Ovary (tissue), 9 donors: Measurements from ENCODE around the gene SLC4A8. TPM values are rescaled to one million over a fixed set of nuclear protein-coding genes. Genes with fewer than 3 reads are reported as not detected.

Experiments
- DNase-seq, 5 donors: peaks; one replicate each; pipeline ENCODE4 v3.0.0-alpha.2; 2019 to 2020
- H3K27ac ChIP-seq, 2 donors: fragments of 200-600 bp; one replicate each; pipeline versions ENCODE4 v1.5.1 to v1.8.0; 2019 to 2022
- H3K27me3 ChIP-seq: fragments of 200-600 bp; one replicate; pipeline ENCODE4 v1.8.0; 2022
- H3K36me3 ChIP-seq: fragments of 200-600 bp; sonication (generic); one replicate; pipeline ENCODE4 v1.5.1; 2019
- H3K4me1 ChIP-seq: one replicate; pipeline ENCODE4 v1.8.1; 2013; ENCODE audit warnings: mild to moderate bottlenecking, moderate library complexity; ENCODE audit not compliant: insufficient read depth
- H3K4me3 ChIP-seq: fragments of 200-600 bp; sonication (generic); one replicate; pipeline ENCODE4 v1.5.1; 2017
- H3K9me3 ChIP-seq, 2 donors: fragments of 200-600 bp in 1 of 2; sonication (generic) in 1 of 2; one replicate each; pipeline versions ENCODE4 v1.5.1 to v1.8.1; 2013 to 2019; ENCODE audit warnings: mild to moderate bottlenecking in 1 of 2, moderate library complexity in 1 of 2
- EP300 ChIP-seq: sonication (generic); formaldehyde crosslinking; IDR thresholded peaks from one replicate; pipeline ENCODE4 v1.6.1; 2017; ENCODE audit warnings: antibody characterized with exemption
- POLR2A ChIP-seq: fragments of 450-650 bp; IDR thresholded peaks from one replicate; pipeline ENCODE4 v1.6.1; 2017; ENCODE audit warnings: antibody characterized with exemption, mild to moderate bottlenecking, moderate library complexity
- WGBS, 3 donors: extraction: QIAGEN DNeasy Blood & Tissue Kit in 1 of 3; methylation state at CpG; one replicate each; pipeline versions ENCODE4 v1.1.5 to v1.1.7; 2013 to 2017; 5-methylcytosine and 5-hydroxymethylcytosine counted together
- intact Hi-C, 4 donors: fragments of 100-400 bp; cut with DNase I; formaldehyde crosslinking; loops; one replicate each; pipeline versions ENCODE4 v1.11.0 to v1.15.1; 2022 to 2023
- polyA plus RNA-seq, 2 donors: library from polyadenylated mRNA; stranded (reverse); fragments of 200-250 nt in 1 of 2; fragments of 350-450 nt in 1 of 2; fragmentation: Illumina TruSeq in 1 of 2; extraction: RNeasy Lipid Tissue Mini Kit (QIAGEN cat#74804) in 1 of 2; gene quantifications; one replicate each; pipeline ENCODE4 v1.2.3, GENCODE V29; 2013 to 2014
- total RNA-seq, 7 donors: library from RNA; depleted of rRNA in 2 of 7; stranded (reverse); fragments of >200 nt in 2 of 7; fragmentation: NEBNext Ultra II Directional in 3 of 7; extraction: Animal tissue kit (Norgen Biotek cat#: 25700) in 3 of 7; gene quantifications; one replicate each; pipeline versions ENCODE4 v1.1.0 to v1.2.4, GENCODE V29; 2016 to 2023
- TF ChIP-seq, protein P1 (sequence below), 3 donors: fragments of 450-650 bp in 2 of 3; fragments of 200-600 bp in 1 of 3; IDR thresholded peaks; one replicate each; pipeline versions ENCODE4 v1.5.1 to v1.8.0; 2016 to 2022; ENCODE audit warnings: antibody characterized with exemption in 3 of 3, mild to moderate bottlenecking in 1 of 3
- donor health status: DM: no; HTN: no; CAD: no; lungs with moderate emphysema.
- donor health status: DM: no; HTN: no; CAD: no.
- donor health status: Bipolar disorder and iron deficiency.
- donor health status: DM: yes; HTN: yes; CAD: no.
- donor health status: DM: no; HTN: no; CAD: no.
- donor health status: DM: yes; HTN: yes; CAD: no.

SLC4A8 gene
- total and polyA plus RNA-seq, 9 donors, result 1.5 to 18.5 (median 7.8) TPM

GRCh38 chr12:51404627-51405026 is 20.0 kb upstream of the SLC4A8 start:
- DNase-seq, result no peak
- H3K4me1 ChIP-seq, result peaks cover 1% of the 10 kb centered on the region
- 91 to 94% (median 94%) methylated on average over 3 of the region's 3 CpGs for WGBS, 3 donors
- TF ChIP-seq POLR2A, result no peak
- TF ChIP-seq EP300, result no peak
- TF ChIP-seq, protein P1, sequence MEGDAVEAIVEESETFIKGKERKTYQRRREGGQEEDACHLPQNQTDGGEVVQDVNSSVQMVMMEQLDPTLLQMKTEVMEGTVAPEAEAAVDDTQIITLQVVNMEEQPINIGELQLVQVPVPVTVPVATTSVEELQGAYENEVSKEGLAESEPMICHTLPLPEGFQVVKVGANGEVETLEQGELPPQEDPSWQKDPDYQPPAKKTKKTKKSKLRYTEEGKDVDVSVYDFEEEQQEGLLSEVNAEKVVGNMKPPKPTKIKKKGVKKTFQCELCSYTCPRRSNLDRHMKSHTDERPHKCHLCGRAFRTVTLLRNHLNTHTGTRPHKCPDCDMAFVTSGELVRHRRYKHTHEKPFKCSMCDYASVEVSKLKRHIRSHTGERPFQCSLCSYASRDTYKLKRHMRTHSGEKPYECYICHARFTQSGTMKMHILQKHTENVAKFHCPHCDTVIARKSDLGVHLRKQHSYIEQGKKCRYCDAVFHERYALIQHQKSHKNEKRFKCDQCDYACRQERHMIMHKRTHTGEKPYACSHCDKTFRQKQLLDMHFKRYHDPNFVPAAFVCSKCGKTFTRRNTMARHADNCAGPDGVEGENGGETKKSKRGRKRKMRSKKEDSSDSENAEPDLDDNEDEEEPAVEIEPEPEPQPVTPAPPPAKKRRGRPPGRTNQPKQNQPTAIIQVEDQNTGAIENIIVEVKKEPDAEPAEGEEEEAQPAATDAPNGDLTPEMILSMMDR (IDR thresholded peaks at IDR 0.05), result no peak
- no peaks in the 10 kb centered on the region for H3K36me3 ChIP-seq
- H3K27ac ChIP-seq, result no peak overlapping the region
- no peaks in the 10 kb centered on the region for H3K27me3 ChIP-seq
- H3K4me3 ChIP-seq, result no peak overlapping the region
- intact Hi-C loops, result no loop called here
- no peaks in the 10 kb centered on the region for H3K9me3 ChIP-seq

DNA sequence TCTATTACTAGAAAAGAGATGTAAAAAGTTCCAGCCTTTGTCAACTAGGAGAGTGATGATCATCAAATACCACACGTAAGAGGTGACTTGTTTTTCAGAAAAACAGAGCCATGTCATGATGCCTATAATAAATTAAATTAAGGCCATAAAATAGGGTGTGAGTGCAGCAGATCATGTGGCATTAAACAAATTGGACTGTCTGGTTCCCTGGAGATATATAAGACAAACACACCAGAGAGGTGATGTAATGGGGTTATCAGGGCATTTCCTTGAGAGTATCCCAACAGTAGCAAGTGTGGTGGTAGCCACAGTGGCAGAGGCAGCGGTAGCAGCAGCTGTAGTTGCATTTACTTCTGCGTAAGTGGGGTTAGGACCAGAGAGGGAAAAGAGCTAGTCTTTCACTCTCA is 18.8 kb upstream of the SLC4A8 start:
- H3K36me3 ChIP-seq, result no peaks in the 10 kb centered on the region
- 93 to 95% (median 93%) methylated on average over 3 of the region's 3 CpGs for WGBS, 3 donors
- intact Hi-C loops, result no loop called here
- DNase-seq, result no peak
- H3K4me3 ChIP-seq, result no peak overlapping the region
- no peak for TF ChIP-seq EP300
- TF ChIP-seq POLR2A, result no peak
- H3K27ac ChIP-seq, result no peak overlapping the region
- no peaks in the 10 kb centered on the region for H3K27me3 ChIP-seq
- H3K9me3 ChIP-seq, result no peaks in the 10 kb centered on the region
- peaks cover 1% of the 10 kb centered on the region for H3K4me1 ChIP-seq

- intact Hi-C loops, result no loop called here
- no peak for TF ChIP-seq EP300
- TF ChIP-seq POLR2A, result no peak
- TF ChIP-seq, protein P1 (IDR thresholded peaks at IDR 0.05), result no peak
- no peak overlapping the region for H3K27ac ChIP-seq
- peaks cover 1% of the 10 kb centered on the region for H3K4me1 ChIP-seq
- H3K36me3 ChIP-seq, result no peaks in the 10 kb centered on the region
- no peak overlapping the region for H3K4me3 ChIP-seq
- no peak for DNase-seq
- H3K27me3 ChIP-seq, result no peaks in the 10 kb centered on the region
- WGBS, 3 donors, result 75 to 82% (median 80%) methylated on average over 3 of the region's 3 CpGs
- H3K9me3 ChIP-seq, result no peaks in the 10 kb centered on the region
Observed at GRCh38 chr12:51406290-51406689, 18.3 kb upstream of the SLC4A8 start.

DNA sequence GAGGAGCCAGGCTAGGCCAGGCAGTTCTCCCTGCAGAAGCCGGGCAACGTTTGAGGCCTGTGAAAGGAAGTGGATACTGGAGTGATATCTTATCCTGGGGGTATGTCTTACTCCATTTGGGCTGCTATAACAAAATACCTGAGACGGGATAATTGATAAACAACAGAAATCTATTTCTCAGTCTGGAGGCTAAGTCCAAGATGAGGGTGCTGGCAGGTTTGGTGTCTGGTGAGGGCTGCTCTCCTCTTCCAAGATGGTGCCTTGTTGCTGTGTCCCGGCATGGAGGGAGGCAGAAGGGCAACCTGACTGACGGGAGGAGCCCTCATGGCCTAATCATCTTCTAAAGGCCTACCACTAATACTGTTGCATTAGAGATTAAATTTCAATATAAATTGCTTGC is 17.8 kb upstream of the SLC4A8 start:
- TF ChIP-seq, protein P1 (IDR thresholded peaks at IDR 0.05), result no peak
- TF ChIP-seq EP300 (no peak), POLR2A (no peak)
- no peak overlapping the region for H3K4me3 ChIP-seq
- DNase-seq, result no peak
- no peaks in the 10 kb centered on the region for H3K9me3 ChIP-seq
- no peak overlapping the region for H3K27ac ChIP-seq
- peaks cover 1% of the 10 kb centered on the region for H3K4me1 ChIP-seq
- intact Hi-C loops, result no loop called here
- H3K36me3 ChIP-seq, result no peaks in the 10 kb centered on the region
- 84 to 88% (median 88%) methylated on average over 5 of the region's 5 CpGs for WGBS, 3 donors
- no peaks in the 10 kb centered on the region for H3K27me3 ChIP-seq

DNA sequence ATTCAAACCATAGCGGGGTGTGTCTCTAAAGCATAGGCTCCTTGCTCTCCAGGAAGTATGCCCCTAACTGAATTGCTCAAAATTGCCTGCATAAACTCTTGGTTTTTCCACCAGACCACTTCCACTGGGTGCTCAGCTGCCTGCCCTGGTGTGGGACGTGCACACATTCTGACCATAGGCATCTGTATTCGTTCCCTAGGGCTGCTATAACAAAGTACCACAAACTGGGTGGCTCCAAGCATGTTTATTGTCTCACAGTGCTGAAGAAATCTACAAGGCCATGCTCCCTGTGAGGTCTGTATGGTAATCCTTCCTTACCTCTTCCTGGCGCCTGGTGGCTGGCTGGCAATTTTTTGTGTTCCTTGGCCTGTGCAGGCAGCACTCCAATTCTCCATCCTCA is 17.0 kb upstream of the SLC4A8 start:
- Histone ChIP-seq H3K27me3 (no peaks in the 10 kb centered on the region), H3K27ac (no peak overlapping the region), H3K4me1 (peaks cover 1% of the 10 kb centered on the region), H3K4me3 (no peak overlapping the region), H3K9me3 (no peaks in the 10 kb centered on the region), H3K36me3 (no peaks in the 10 kb centered on the region)
- TF ChIP-seq, protein P1 (IDR thresholded peaks at IDR 0.05), result no peak
- TF ChIP-seq POLR2A (no peak), EP300 (no peak)
- DNase-seq, result no peak
- intact Hi-C loops, result no loop called here
- WGBS, 3 donors, result 59 to 64% (median 63%) methylated on average over 4 of the region's 4 CpGs
